ENCODE measurements around the gene TMOD2. TPM values are rescaled to one million over a fixed set of nuclear protein-coding genes. Genes with fewer than 3 reads are reported as not detected.
A peak's percentile ranks its signal among the peaks of the same experiment; 100 is the strongest.

TMOD2 gene
- total RNA-seq, 1 experiment from 2014 or later, result 0.52 TPM

GRCh38 chr15:51776952-51777569, 25.7 kb downstream of the TMOD2 start:
- H3K9me3 Mint-ChIP-seq (ENCODE audit: unreplicated experiment), result no peaks in the 10 kb centered on the region
- Histone ChIP-seq H3K36me3 (ENCODE audit: control insufficient read depth, insufficient read depth, low read length) (no peaks in the 10 kb centered on the region), H3K4me3 (ENCODE audit: low read depth, low read length) (no peak overlapping the region), H3K27me3 (replicated peaks; ENCODE audit: control insufficient read depth, insufficient read depth, low read length) (no peaks in the 10 kb centered on the region), H3K9me3 (no peaks in the 10 kb centered on the region), H3K4me1 (no peaks in the 10 kb centered on the region)
- intact Hi-C loops (cut with micrococcal nuclease; ENCODE audit: unreplicated experiment), result loop anchor here (1.0 kb wide), 1 partner anchor 127 kb away; no protein-coding TSS in a partner anchor
- no peak overlapping the region for H3K27ac Mint-ChIP-seq (ENCODE audit: unreplicated experiment)
- H3K4me1 Mint-ChIP-seq (ENCODE audit: low read depth, unreplicated experiment), result no peaks in the 10 kb centered on the region
- DNase-seq, result peak; percentile 66
- BruUV-seq (replicated peaks), result no TSS peak
- peaks cover 4% of the 10 kb centered on the region for H3K27me3 Mint-ChIP-seq (ENCODE audit: insufficient read depth, unreplicated experiment)
- POLR2A ChIA-PET, result interaction anchor here (0.7 kb wide), 1 partner anchor 132 kb away, joined by 3 read pairs; no protein-coding TSS in a partner anchor
- H3K36me3 Mint-ChIP-seq (ENCODE audit: insufficient read depth, unreplicated experiment), result no peaks in the 10 kb centered on the region
- no peak overlapping the region for H3K4me3 Mint-ChIP-seq (ENCODE audit: unreplicated experiment)
- CTCF ChIA-PET, result interaction anchor here (0.5 to 3.9 kb wide), 17 partner anchors 23 to 464 kb away, joined by 3 to 111 read pairs (median 4); partner anchors contain the start of genes DMXL2 and LYSMD2
- TF ChIP-seq CTCF (IDR thresholded peaks at IDR 0.05; ENCODE audit: insufficient read depth in 1 of 2, low read depth in 1 of 2, low read length in 1 of 2, severe bottlenecking in 1 of 2, unreplicated experiment in 1 of 2), result peak; percentile 73

- ChIA-PET CTCF (interaction anchor here (0.6 to 1.1 kb wide), 2 partner anchors 125 to 131 kb away, joined by 3 to 5 read pairs; no protein-coding TSS in a partner anchor), POLR2A (no interaction called here)
- Histone ChIP-seq H3K4me3 (ENCODE audit: low read depth, low read length) (no peak overlapping the region), H3K9me3 (no peaks in the 10 kb centered on the region), H3K4me1 (no peaks in the 10 kb centered on the region), H3K36me3 (ENCODE audit: control insufficient read depth, insufficient read depth, low read length) (no peaks in the 10 kb centered on the region), H3K27me3 (replicated peaks; ENCODE audit: control insufficient read depth, insufficient read depth, low read length) (no peaks in the 10 kb centered on the region)
- Mint-ChIP-seq H3K4me3 (ENCODE audit: unreplicated experiment) (no peak overlapping the region), H3K27me3 (ENCODE audit: insufficient read depth, unreplicated experiment) (no peaks in the 10 kb centered on the region), H3K4me1 (ENCODE audit: low read depth, unreplicated experiment) (no peaks in the 10 kb centered on the region), H3K9me3 (ENCODE audit: unreplicated experiment) (no peaks in the 10 kb centered on the region), H3K36me3 (ENCODE audit: insufficient read depth, unreplicated experiment) (no peaks in the 10 kb centered on the region), H3K27ac (ENCODE audit: unreplicated experiment) (no peak overlapping the region)
- no TSS peak for BruUV-seq (replicated peaks)
- no peak for TF ChIP-seq CTCF (IDR thresholded peaks at IDR 0.05; ENCODE audit: insufficient read depth in 1 of 2, low read depth in 1 of 2, low read length in 1 of 2, severe bottlenecking in 1 of 2, unreplicated experiment in 1 of 2)
- DNase-seq, result no peak
- intact Hi-C loops (cut with micrococcal nuclease; ENCODE audit: unreplicated experiment), result no loop called here
Observed at GRCh38 chr15:51780636-51781035, 29.2 kb downstream of the TMOD2 start.

GRCh38 chr15:51781506-51781905, 30.1 kb downstream of the TMOD2 start:
- Mint-ChIP-seq H3K36me3 (ENCODE audit: insufficient read depth, unreplicated experiment) (no peaks in the 10 kb centered on the region), H3K4me3 (ENCODE audit: unreplicated experiment) (no peak overlapping the region), H3K27me3 (ENCODE audit: insufficient read depth, unreplicated experiment) (no peaks in the 10 kb centered on the region), H3K4me1 (ENCODE audit: low read depth, unreplicated experiment) (no peaks in the 10 kb centered on the region), H3K27ac (ENCODE audit: unreplicated experiment) (no peak overlapping the region), H3K9me3 (ENCODE audit: unreplicated experiment) (no peaks in the 10 kb centered on the region)
- no peak for DNase-seq
- intact Hi-C loops (cut with micrococcal nuclease; ENCODE audit: unreplicated experiment), result no loop called here
- ChIA-PET POLR2A (no interaction called here), CTCF (no interaction called here)
- no peak for TF ChIP-seq CTCF (IDR thresholded peaks at IDR 0.05; ENCODE audit: insufficient read depth in 1 of 2, low read depth in 1 of 2, low read length in 1 of 2, severe bottlenecking in 1 of 2, unreplicated experiment in 1 of 2)
- Histone ChIP-seq H3K27me3 (replicated peaks; ENCODE audit: control insufficient read depth, insufficient read depth, low read length) (no peaks in the 10 kb centered on the region), H3K4me3 (ENCODE audit: low read depth, low read length) (no peak overlapping the region), H3K4me1 (no peaks in the 10 kb centered on the region), H3K36me3 (ENCODE audit: control insufficient read depth, insufficient read depth, low read length) (no peaks in the 10 kb centered on the region), H3K9me3 (no peaks in the 10 kb centered on the region)
- BruUV-seq (replicated peaks), result no TSS peak
